Loucy (cell line): ENCODE measurements around the gene NELFE.

Experiments used
- CTCF ChIP-seq: fragments of 200-600 bp; sonication (generic); conservative IDR thresholded peaks from 2 replicates; pipeline ENCODE4 v1.5.1; 2014; ENCODE audit warnings: mild to moderate bottlenecking, antibody characterized with exemption, low read length
- EZH2phosphoT487 ChIP-seq: fragments of 200-600 bp; IDR thresholded peaks from 2 replicates; pipeline ENCODE4 v1.6.1; 2018; ENCODE audit warnings: antibody characterized with exemption, mild to moderate bottlenecking, moderate library complexity, borderline replicate concordance

- TF ChIP-seq CTCF, result no peak
- no peak for TF ChIP-seq EZH2phosphoT487
Observed at GRCh38 chr6:31954511-31954910, 4.3 kb downstream of the NELFE start.
